ENCODE measurements around the gene CNOT6L.

The CNOT6L gene

DNA sequence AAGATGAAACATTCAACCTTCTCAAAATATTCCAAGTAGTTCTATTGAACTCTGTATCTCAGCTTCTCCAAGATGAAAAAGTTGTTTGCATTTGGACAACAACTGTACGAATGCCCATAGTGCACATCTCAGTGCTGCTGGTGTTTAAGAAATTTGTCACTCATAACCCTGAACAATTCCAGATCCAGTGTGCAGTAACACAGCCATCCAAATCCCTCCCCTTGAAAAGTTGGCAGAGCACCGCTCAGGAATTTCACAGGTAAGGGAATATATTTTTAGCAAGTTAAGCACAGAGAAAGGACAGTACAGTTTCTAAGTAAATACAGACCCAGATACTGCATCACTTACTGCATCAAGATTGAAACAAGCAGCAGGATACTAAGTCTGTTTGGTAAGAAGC, 104.7 kb downstream of the CNOT6L start:
- in situ Hi-C loops (cut with MboI; ENCODE audit: low sequenced_read_pairs) = no loop called here

DNA sequence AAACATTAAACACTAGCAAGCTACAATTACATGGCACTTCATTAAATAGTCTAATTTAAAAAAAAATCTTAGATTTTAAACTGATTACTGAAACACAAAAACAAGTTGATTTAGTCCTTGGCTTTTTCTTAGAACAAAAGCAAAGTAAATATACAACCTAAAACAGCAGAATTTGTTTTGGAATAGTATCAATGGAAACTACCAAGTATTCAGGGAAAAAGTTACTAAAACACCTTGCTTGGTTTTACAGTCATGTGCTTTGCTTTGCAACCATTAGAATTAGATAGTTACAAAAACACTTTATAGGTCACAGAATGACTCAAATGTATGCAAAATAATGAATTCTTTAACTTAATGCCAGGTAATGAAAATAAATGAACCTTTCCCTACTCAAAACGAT, 105.3 kb downstream of the CNOT6L start:
- in situ Hi-C loops (cut with MboI; ENCODE audit: low sequenced_read_pairs) = no loop called here

DNA sequence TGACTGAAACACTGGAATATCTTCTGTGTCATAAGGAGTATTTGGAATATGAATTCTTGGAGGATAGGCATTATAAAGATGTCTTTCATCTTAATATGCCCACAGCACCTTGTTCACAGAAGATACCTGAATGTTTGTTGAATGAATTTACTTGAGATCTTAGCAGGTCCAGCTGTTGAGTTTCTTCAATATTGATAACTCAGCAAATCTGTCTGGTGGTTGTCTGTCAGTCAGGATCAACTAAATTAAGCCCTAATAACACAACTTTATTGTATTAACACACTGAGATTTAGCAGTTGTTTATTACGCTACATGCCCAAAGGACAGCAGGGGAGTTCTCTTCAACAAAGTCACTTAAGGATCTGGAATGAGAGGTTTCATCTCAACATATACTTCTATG, 106.5 kb downstream of the CNOT6L start:
- in situ Hi-C loops (cut with MboI; ENCODE audit: low sequenced_read_pairs) = no loop called here

DNA sequence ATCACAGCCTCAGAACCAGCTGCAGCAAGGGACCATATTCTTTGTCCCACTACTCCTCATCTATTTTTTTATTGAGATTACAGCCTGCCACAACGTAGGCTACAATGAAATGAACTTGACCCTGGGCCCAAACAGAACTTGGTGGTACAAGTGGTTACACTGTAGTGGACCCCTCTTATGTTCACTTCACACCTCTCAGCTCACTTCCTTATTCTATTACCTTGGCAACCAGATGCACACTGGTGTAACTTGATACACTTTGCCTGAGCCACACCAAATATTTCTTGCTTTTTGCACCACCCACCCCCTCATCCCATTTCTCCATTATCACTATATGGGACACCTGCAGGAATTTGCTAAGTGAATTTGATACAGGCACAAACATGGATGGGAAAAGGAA, 107.7 kb downstream of the CNOT6L start:
- in situ Hi-C loops (cut with MboI; ENCODE audit: low sequenced_read_pairs) = no loop called here

DNA sequence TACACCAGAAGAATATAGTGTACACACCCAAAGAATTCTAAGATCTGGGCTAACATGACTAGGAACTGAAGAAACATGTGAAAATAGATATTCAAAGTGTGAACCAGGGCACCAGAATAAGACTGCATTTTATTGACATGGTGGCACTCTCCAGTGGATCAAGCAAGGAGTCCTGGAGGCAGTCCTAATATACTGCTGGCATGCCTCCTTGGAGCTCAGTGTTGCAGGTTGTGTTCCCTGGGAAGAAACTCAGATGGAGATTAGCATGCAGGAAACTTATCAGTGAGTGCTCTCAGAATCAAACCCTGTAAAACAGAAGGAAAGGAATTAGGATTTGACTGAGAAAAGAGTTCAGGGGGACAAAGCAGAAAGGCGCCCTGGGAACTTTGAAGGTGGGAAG, 108.5 kb downstream of the CNOT6L start:
- in situ Hi-C loops (cut with MboI; ENCODE audit: low sequenced_read_pairs) = no loop called here

DNA sequence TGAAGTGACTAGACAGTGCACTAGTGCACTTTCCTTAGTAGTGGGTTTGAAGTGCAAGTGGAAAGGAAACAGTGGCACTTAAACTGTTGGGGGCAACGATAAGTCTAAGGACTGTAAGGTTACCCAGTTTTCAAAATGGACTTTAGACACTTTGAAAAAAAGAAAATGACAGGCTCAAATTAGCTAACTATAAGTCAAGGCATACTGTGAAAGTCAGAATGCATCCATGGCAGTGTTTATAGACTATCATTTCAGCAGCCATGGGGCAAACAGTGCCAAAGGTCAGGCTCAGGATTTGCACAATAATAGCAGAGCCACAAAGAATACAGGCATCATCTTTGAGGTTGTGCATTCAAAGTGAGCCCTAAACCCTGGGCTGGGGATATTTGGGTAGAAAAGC, 109.1 kb downstream of the CNOT6L start:
- in situ Hi-C loops (cut with MboI; ENCODE audit: low sequenced_read_pairs) = no loop called here

DNA sequence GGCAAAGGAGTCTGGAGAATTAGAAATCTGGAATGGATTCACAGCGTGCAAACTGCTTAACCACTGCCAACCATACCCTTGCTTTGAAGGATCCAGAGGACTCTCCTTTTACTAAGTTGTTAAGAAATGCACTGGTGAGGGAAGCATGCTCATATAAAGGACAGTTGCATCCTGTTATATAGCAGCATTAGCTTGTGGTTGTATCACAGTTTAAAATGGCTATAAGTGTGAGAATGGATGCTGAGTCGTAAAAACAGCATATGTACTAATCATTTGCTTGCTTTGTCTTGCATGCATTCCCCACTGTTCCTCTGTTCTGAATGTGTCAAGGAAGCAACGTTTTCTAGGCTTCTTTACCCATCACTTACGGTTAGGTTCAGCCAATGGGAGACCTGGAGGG, 112.5 kb downstream of the CNOT6L start:
- in situ Hi-C loops (cut with MboI; ENCODE audit: low sequenced_read_pairs) = no loop called here

DNA sequence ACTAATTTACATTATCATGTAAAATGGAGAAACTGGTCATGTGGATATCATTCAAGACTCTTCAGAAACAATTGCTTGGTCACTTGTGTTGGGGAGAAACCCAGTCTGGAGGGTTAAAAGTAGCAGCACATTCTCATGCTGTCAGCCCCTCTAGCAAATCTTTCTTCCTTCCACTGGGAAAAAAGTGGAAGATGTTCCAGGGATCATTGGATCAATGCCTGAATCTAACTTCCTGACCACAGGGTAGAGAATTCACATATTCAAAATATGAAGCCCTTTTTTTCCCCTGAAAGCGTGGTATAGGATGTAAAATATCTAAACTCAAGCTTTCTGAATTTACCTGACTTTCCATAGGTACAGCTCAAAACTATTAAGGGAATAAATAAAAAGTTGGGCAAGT, 115.5 kb downstream of the CNOT6L start:
- in situ Hi-C loops (cut with MboI; ENCODE audit: low sequenced_read_pairs) = no loop called here

DNA sequence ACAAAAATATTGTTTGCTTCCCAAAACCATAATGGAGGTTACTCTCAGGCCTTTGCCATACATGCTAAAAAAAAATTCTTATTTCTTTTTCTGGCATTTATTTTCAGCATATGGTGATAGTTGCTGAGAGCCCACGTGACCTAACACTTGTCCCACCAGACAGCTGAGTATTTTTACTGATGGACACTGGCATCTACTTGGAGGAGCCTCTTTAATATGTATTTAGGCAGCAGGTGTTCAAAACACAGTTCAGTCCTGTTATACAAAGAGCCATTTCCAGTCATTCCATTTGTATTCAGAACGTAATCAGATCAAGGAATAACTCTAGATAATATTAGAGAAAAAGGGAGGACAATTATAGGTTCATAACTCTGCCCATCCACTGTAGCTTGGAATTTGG, 118.0 kb downstream of the CNOT6L start:
- in situ Hi-C loops (cut with MboI; ENCODE audit: low sequenced_read_pairs) = no loop called here

DNA sequence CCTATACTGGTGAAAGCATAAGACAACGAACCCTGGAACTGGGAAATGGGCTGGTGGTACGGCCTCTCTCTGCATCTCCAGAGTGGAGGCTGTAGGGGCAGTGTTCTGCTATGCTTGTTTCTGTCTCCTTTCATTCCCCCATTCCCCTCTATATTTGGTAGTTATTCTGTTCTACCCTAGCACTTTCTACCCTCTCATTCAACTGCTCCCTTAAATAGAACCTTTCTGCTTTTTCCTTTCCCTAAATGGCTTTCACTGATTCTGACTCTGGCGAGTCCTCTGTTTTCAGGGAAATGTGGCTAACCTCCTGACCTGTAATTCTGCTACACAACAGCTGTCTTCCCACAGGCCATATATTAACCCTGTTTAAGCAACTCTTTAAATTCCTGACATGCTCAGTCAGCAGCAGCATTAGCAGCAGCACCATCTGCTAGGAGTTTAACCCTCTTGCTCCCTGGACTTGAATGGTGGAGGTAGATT, 119.4 kb downstream of the CNOT6L start:
- in situ Hi-C loops (cut with MboI; ENCODE audit: low sequenced_read_pairs) = no loop called here

DNA sequence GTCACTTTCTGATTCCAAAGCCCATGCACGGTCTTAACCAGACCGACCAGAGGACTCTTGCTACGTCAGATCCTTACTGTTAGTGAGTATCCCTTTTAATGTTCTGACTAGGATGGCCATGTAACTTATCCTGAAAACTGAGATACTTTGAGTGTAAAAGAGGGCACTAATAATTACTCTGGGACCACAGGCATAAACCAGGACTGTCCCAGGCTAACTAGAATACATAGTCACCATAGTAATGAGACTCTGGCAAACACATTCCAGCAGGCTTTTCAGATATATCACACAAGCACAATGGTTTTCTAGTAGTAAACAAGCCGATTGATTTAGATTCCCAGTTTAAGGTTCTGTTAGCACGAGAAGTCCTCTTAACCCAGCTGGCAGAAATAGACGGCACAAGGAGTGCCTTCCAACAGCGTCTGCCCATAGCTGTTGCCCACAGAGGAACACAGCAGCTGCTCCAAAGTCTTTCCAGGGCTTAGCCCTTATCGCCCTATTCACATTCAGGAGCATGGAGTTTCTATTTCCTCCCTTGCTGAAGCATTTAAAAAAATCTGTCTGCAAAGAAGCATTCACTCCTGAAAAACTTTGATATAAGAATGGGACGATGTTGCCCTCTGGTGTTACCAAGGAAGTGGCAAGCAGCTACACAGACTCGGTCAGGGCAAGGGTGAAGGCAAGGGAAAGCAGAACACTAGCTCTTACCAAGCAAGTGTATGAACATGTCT, 121.1 kb downstream of the CNOT6L start:
- in situ Hi-C loops (cut with MboI; ENCODE audit: low sequenced_read_pairs) = no loop called here

DNA sequence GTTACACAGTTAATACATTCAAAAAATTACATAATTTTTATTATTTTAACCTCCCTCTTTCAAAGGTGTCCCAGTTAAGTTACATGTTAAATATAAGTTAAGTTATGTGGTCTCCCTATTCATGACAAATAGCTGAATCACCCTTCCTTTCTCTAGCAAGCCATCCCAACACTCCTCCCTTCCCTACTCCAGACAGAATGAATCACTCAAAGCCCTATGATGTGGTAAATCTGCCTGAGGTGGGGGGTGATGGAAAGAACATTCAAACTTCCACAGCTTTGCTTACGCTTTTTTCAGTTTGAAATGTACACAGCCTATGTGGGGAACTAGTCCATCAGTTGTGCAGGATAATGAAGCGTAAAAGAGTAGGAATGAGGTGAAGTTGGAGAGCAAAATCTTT, 123.4 kb downstream of the CNOT6L start:
- in situ Hi-C loops (cut with MboI; ENCODE audit: low sequenced_read_pairs) = no loop called here

DNA sequence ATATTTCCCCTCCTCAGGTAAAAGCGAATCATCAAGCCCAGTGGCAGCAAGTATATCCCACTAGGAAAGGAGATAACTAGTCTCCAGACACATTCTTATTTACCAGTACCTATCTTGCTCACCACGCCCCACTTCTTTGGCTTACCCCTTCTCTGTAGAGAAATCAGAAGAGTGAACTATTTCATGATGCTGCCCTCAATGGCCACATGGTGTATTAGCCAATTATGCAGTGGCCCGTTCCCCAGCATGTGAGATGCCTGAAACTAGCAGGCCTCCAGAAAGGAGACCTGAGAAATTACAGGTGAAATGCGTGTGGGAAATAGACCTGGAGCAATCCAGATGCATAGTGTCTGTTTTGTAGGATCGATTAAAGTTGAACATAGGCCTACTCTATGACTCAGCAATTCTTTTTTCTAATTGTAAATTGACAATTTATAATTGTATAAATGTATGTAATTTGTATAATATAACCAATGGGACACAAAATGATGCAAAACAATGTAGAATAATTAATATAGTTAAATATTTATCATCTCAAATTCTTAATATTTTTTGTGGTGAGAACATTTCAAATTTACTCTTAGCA, 126.2 kb downstream of the CNOT6L start:
- in situ Hi-C loops (cut with MboI; ENCODE audit: low sequenced_read_pairs) = no loop called here

DNA sequence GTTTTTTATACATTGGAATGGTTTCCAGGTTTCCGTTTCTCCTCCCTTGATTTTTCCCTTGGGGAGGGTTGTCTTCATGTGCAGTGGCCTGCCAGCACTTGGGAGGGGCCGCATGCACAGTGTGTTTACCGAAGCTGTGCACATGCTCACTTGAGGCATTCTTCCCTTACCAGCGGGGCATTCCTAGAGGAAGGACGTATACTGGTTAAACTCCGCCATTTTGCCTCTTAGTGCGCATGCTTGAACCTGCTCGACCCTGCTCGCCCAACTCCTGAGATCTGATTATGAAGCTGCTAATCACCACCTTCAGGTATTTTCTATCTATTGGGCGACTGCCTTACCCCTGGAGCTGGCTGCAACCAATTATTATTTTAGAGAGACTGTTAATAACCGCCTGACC, 137.4 kb downstream of the CNOT6L start:
- in situ Hi-C loops (cut with MboI; ENCODE audit: low sequenced_read_pairs) = no loop called here

DNA sequence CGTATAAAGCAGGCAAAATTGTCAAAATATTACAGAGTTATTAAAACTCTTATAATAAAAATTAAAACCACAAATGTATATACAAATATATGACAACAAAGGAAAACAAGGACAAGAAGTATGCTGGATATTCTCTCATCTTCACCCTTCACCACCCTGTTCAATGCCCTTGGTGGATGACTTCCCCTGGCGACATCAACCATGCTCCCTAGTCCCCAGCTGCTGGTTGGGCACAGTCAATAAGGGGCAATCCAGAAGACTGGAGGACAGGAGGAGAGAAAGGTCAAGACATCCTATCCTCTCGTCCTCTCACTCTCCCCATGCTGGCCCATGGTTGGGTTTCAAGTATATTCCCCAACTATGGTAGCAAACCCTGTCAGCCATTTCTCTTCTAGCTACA, 142.3 kb downstream of the CNOT6L start:
- in situ Hi-C loops (cut with MboI; ENCODE audit: low sequenced_read_pairs) = no loop called here

DNA sequence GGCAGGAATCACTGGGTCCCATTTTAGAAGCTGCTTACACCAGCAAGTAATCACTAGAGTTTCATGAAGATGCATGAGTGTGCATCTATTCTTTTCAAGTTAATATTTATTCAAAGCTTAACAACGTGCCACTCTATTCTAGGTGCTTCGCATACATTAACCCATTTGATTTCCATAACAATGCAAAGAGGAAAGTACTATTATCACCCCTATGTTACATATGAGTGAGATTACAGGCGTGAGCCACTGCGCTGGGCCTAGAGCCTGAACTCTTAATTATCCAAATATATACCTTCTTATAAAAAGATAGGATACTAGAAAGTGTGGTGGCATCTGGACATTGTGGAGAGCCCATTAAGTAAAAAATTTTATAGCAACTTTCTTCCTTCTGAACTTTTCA, 148.1 kb downstream of the CNOT6L start:
- in situ Hi-C loops (cut with MboI; ENCODE audit: low sequenced_read_pairs) = no loop called here

DNA sequence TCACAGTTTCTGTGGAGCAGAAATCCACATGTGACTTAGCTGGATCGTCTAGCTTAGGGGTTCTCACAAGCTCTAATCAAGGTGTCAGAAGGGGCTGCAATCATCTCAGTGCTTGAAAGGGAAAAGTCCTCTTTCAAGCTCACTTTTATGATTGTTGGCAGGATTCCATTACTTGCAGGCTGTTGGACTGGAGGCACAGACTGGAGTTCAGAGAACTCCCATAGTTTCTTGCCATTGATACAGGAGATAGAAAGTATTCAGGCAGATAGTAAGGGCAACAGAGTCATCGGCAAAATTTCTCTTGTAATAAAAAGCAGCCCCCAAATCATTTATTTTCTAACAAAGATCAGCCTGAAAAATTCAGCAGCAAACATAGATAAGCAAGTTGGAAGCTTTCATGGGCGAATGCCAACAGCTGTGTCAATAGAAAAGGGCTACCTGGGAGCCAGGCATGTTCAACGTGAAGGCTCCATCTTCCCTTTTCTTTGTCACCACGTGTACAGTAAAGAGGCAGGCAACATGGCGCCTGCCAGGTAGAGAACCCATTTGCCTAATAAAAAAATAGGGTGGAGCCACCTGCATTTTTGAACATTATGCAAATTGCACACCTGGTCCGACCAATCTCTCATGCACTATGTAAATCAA, 149.1 kb downstream of the CNOT6L start:
- in situ Hi-C loops (cut with MboI; ENCODE audit: low sequenced_read_pairs) = no loop called here

DNA sequence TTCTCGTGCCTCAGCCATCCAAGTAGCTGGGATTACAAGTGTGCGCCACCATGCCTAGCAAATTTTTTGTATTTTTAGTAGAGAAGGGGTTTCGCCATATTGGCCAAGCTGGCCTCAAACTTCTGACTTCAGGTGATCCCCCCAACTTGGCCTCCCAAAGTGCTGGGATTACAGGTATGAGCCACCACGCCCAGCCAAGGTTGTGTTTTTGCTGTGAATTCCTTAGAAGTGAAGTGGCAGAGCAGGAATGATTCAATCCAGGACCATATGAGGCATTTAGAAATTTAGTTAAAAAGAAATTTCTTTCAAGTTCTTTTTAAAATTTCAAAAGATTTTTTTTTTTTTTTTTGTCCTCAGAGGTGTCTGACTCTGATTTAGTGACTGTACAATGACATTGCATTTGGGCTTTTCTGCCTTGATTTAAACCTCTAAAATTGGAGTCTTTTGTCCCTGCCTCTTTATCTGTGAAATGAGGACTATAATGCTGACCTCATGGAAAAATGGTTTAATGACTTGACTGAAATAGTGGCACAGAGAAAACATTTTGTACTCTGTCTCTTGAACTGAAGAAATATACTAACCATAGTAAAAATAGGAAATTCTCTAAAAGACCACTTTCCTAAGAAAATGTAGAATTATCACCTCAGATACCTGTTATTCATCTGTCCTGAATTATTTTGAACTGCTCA, 153.6 kb downstream of the CNOT6L start:
- in situ Hi-C loops (cut with MboI; ENCODE audit: low sequenced_read_pairs) = no loop called here
